Activated CD4-positive, alpha-beta T cell treated with anti-CD3 and anti-CD28 coated beads, Interleukin-2, amount 10 ng/mL, durations not matched to agents 7 days and 5 days (primary cell): ENCODE data around the gene LST1. TPM values are rescaled to one million over a fixed set of nuclear protein-coding genes. Genes with fewer than 3 reads are reported as not detected.
A peak's percentile ranks its signal among the peaks of the same experiment; 100 is the strongest.
"Not testable (repeated sequence)": the region's sequence is repeated elsewhere in the genome, so short reads cannot be mapped to it uniquely, and the experiment has no call there.

Experiments used
- CTCF ChIA-PET: fragments of 350-600 bp; sonication (Branson Sonifier 250); formaldehyde crosslinking; loops from one replicate; lab custom pipeline; 2021; ENCODE audit warnings: antibody characterized with exemption; lab: Charles Lee
- POLR2A ChIA-PET: fragments of 350-600 bp; sonication (Branson Sonifier 250); formaldehyde crosslinking; loops from one replicate; lab custom pipeline; 2021; ENCODE audit warnings: antibody characterized with exemption; lab: Charles Lee
- DNase-seq: peaks from one replicate; pipeline ENCODE4 v3.0.0-alpha.2; 2020
- H3K27ac Mint-ChIP-seq: one replicate; pipeline ENCODE4 v1.8.0; 2021; ENCODE audit warnings: mild to moderate bottlenecking, moderate library complexity, mixed read lengths
- H3K27me3 Mint-ChIP-seq: one replicate; pipeline ENCODE4 v1.8.0; 2021; ENCODE audit warnings: mixed read lengths
- H3K36me3 Mint-ChIP-seq: one replicate; pipeline ENCODE4 v1.8.0; 2021; ENCODE audit warnings: low read depth, mixed read lengths
- H3K4me1 Mint-ChIP-seq: one replicate; pipeline ENCODE4 v1.8.0; 2021; ENCODE audit warnings: mixed read lengths
- H3K4me3 Mint-ChIP-seq: one replicate; pipeline ENCODE4 v1.8.0; 2021; ENCODE audit warnings: mild to moderate bottlenecking, moderate library complexity, mixed read lengths
- H3K9me3 Mint-ChIP-seq: one replicate; pipeline ENCODE4 v1.8.0; 2021; ENCODE audit warnings: mixed read lengths
- total RNA-seq, 2 experiments: library from RNA; stranded (reverse); gene quantifications; one replicate each; pipeline ENCODE4 v1.2.3, GENCODE V29; 2021

Gene LST1
- total RNA-seq, 2 experiments from 2014 or later, result 33.3 to 36.8 TPM

GRCh38 chr6:31547727-31548543 lies 38.1 kb upstream of the LST1 start:
- H3K4me1 Mint-ChIP-seq, result peaks cover 60% of the 10 kb centered on the region
- no peaks in the 10 kb centered on the region for H3K27me3 Mint-ChIP-seq
- H3K27ac Mint-ChIP-seq, result peak overlapping the region; percentile 95
- no peaks in the 10 kb centered on the region for H3K9me3 Mint-ChIP-seq
- ChIA-PET CTCF (interaction anchor here (0.6 to 23.4 kb wide), 14 partner anchors 8 to 132 kb away, joined by 3 to 497 read pairs (median 6); partner anchors contain the start of genes LST1, LTA, LTB and NCR3), POLR2A (interaction anchor here (0.6 to 1.6 kb wide), 2 partner anchors 27 to 876 kb away, joined by 3 to 5 read pairs; partner anchors contain the start of gene TNF)
- peak overlapping the region; percentile 89 for H3K4me3 Mint-ChIP-seq
- no peak for DNase-seq
- peaks cover 14% of the 10 kb centered on the region for H3K36me3 Mint-ChIP-seq

GRCh38 chr6:31548544-31548873 lies 37.6 kb upstream of the LST1 start:
- Mint-ChIP-seq H3K27me3 (no peaks in the 10 kb centered on the region), H3K9me3 (no peaks in the 10 kb centered on the region), H3K27ac (no peak overlapping the region), H3K36me3 (peaks cover 16% of the 10 kb centered on the region), H3K4me3 (peak overlapping the region; percentile 26), H3K4me1 (peaks cover 56% of the 10 kb centered on the region)
- DNase-seq, result no peak
- ChIA-PET CTCF (interaction anchor here (0.8 to 23.4 kb wide), 10 partner anchors 10 to 124 kb away, joined by 3 to 497 read pairs (median 10); partner anchors contain the start of genes LST1, LTA, LTB and NCR3), POLR2A (interaction anchor here (0.6 to 1.6 kb wide), 2 partner anchors 26 to 876 kb away, joined by 3 to 5 read pairs; partner anchors contain the start of gene TNF)

- H3K27ac Mint-ChIP-seq, result peak overlapping the region; percentile 62
- ChIA-PET CTCF (interaction anchor here (0.5 to 23.4 kb wide), 26 partner anchors 9 to 512 kb away, joined by 3 to 497 read pairs (median 4); partner anchors contain the start of genes ABHD16A, BAG6, DDX39B and LST1), POLR2A (interaction anchor here (0.8 to 1.4 kb wide), 3 partner anchors 24 to 47 kb away, joined by 3 to 4 read pairs (median 3); partner anchors contain the start of gene TNF)
- peaks cover 19% of the 10 kb centered on the region for H3K36me3 Mint-ChIP-seq
- not testable (repeated sequence) for H3K9me3 Mint-ChIP-seq, H3K4me3 Mint-ChIP-seq, H3K27me3 Mint-ChIP-seq
- peaks cover 56% of the 10 kb centered on the region for H3K4me1 Mint-ChIP-seq
- peak; percentile 76 for DNase-seq
Measured at GRCh38 chr6:31551371-31551770, 34.7 kb upstream of the LST1 start.

- DNase-seq, result no peak
- ChIA-PET POLR2A (no interaction called here), CTCF (interaction anchor here (0.8 to 23.4 kb wide), 7 partner anchors 9 to 42 kb away, joined by 3 to 497 read pairs (median 7); partner anchors contain the start of genes ATP6V1G2, LTB, NCR3 and NFKBIL1)
- H3K4me1 Mint-ChIP-seq, result peaks cover 64% of the 10 kb centered on the region
- no peak overlapping the region for H3K4me3 Mint-ChIP-seq
- no peaks in the 10 kb centered on the region for H3K27me3 Mint-ChIP-seq
- H3K27ac Mint-ChIP-seq, result peak overlapping the region; percentile 6
- H3K9me3 Mint-ChIP-seq, result no peaks in the 10 kb centered on the region
- H3K36me3 Mint-ChIP-seq, result peaks cover 41% of the 10 kb centered on the region
Measured at GRCh38 chr6:31556307-31556706, 29.8 kb upstream of the LST1 start.

GRCh38 chr6:31557443-31558317 lies 28.4 kb upstream of the LST1 start:
- H3K27me3 Mint-ChIP-seq, result peaks cover 7% of the 10 kb centered on the region
- DNase-seq, result no peak
- ChIA-PET CTCF (interaction anchor here (1.1 to 23.4 kb wide), 7 partner anchors 9 to 41 kb away, joined by 4 to 497 read pairs (median 5); partner anchors contain the start of genes ATP6V1G2, LST1, LTB and NCR3), POLR2A (no interaction called here)
- peaks cover 65% of the 10 kb centered on the region for H3K4me1 Mint-ChIP-seq
- H3K9me3 Mint-ChIP-seq, result no peaks in the 10 kb centered on the region
- H3K27ac Mint-ChIP-seq, result peak overlapping the region; percentile 69
- peaks cover 45% of the 10 kb centered on the region for H3K36me3 Mint-ChIP-seq
- H3K4me3 Mint-ChIP-seq, result no peak overlapping the region

GRCh38 chr6:31558318-31558625 lies 27.8 kb upstream of the LST1 start:
- Mint-ChIP-seq H3K4me1 (peaks cover 69% of the 10 kb centered on the region), H3K9me3 (no peaks in the 10 kb centered on the region), H3K27me3 (peaks cover 11% of the 10 kb centered on the region), H3K4me3 (peak overlapping the region; percentile 62), H3K36me3 (peaks cover 49% of the 10 kb centered on the region), H3K27ac (peak overlapping the region; percentile 89)
- POLR2A ChIA-PET, result interaction anchor here (1.0 kb wide), 1 partner anchor 17 kb away, joined by 8 read pairs; the partner anchor contains the start of gene TNF
- CTCF ChIA-PET, result interaction anchor here (1.1 to 23.4 kb wide), 7 partner anchors 8 to 40 kb away, joined by 4 to 497 read pairs (median 16); partner anchors contain the start of genes ATP6V1G2, LST1, LTB and NCR3
- DNase-seq, result no peak

GRCh38 chr6:31558631-31559500 lies 27.2 kb upstream of the LST1 start:
- peaks cover 72% of the 10 kb centered on the region for H3K4me1 Mint-ChIP-seq
- H3K9me3 Mint-ChIP-seq, result no peaks in the 10 kb centered on the region
- ChIA-PET POLR2A (interaction anchor here (0.6 to 1.6 kb wide), 4 partner anchors 10 to 22 kb away, joined by 3 to 8 read pairs (median 5); partner anchors contain the start of gene TNF), CTCF (interaction anchor here (1.3 to 23.4 kb wide), 8 partner anchors 8 to 40 kb away, joined by 3 to 497 read pairs (median 16); partner anchors contain the start of genes LTA, LTB, NCR3 and TNF)
- H3K27ac Mint-ChIP-seq, result peak overlapping the region; percentile 89
- peak overlapping the region; percentile 62 for H3K4me3 Mint-ChIP-seq
- H3K27me3 Mint-ChIP-seq, result peaks cover 14% of the 10 kb centered on the region
- peaks cover 52% of the 10 kb centered on the region for H3K36me3 Mint-ChIP-seq
- DNase-seq, result peak; percentile 59

GRCh38 chr6:31559606-31559957 lies 26.5 kb upstream of the LST1 start:
- peaks cover 15% of the 10 kb centered on the region for H3K27me3 Mint-ChIP-seq
- ChIA-PET CTCF (interaction anchor here (1.3 to 23.4 kb wide), 8 partner anchors 9 to 39 kb away, joined by 3 to 497 read pairs (median 16); partner anchors contain the start of genes LTA, LTB, NCR3 and TNF), POLR2A (interaction anchor here (0.5 to 1.6 kb wide), 4 partner anchors 9 to 28 kb away, joined by 3 to 6 read pairs (median 4); no protein-coding TSS in a partner anchor)
- peaks cover 72% of the 10 kb centered on the region for H3K4me1 Mint-ChIP-seq
- peak overlapping the region; percentile 62 for H3K4me3 Mint-ChIP-seq
- H3K9me3 Mint-ChIP-seq, result no peaks in the 10 kb centered on the region
- peak overlapping the region; percentile 89 for H3K27ac Mint-ChIP-seq
- H3K36me3 Mint-ChIP-seq, result peaks cover 53% of the 10 kb centered on the region
- no peak for DNase-seq

- H3K9me3 Mint-ChIP-seq, result no peaks in the 10 kb centered on the region
- peaks cover 21% of the 10 kb centered on the region for H3K27me3 Mint-ChIP-seq
- H3K4me1 Mint-ChIP-seq, result peaks cover 73% of the 10 kb centered on the region
- H3K4me3 Mint-ChIP-seq, result peak overlapping the region; percentile 62
- ChIA-PET CTCF (interaction anchor here (0.6 to 23.4 kb wide), 8 partner anchors 10 to 39 kb away, joined by 3 to 497 read pairs (median 16); partner anchors contain the start of genes LST1, LTA, LTB and NCR3), POLR2A (interaction anchor here (0.5 to 1.6 kb wide), 4 partner anchors 8 to 27 kb away, joined by 3 to 6 read pairs (median 4); partner anchors contain the start of gene TNF)
- H3K36me3 Mint-ChIP-seq, result peaks cover 59% of the 10 kb centered on the region
- peak; percentile 66 for DNase-seq
- H3K27ac Mint-ChIP-seq, result peak overlapping the region; percentile 89
Measured at GRCh38 chr6:31559958-31560696, 25.9 kb upstream of the LST1 start.

- Mint-ChIP-seq H3K4me3 (peak overlapping the region; percentile 62), H3K36me3 (peaks cover 64% of the 10 kb centered on the region), H3K27me3 (peaks cover 26% of the 10 kb centered on the region), H3K27ac (no peak overlapping the region), H3K9me3 (no peaks in the 10 kb centered on the region), H3K4me1 (peaks cover 77% of the 10 kb centered on the region)
- ChIA-PET POLR2A (interaction anchor here (0.9 kb wide), 1 partner anchor 15 kb away, joined by 3 read pairs; the partner anchor contains the start of gene TNF), CTCF (interaction anchor here (3.0 to 23.4 kb wide), 6 partner anchors 10 to 38 kb away, joined by 14 to 497 read pairs (median 21); partner anchors contain the start of genes LTA, LTB, NCR3 and TNF)
- no peak for DNase-seq
Measured at GRCh38 chr6:31560697-31561058, 25.4 kb upstream of the LST1 start.
